ENCODE measurements around the gene ATF7. TPM values are rescaled to one million over a fixed set of nuclear protein-coding genes. Genes with fewer than 3 reads are reported as not detected.

The ATF7 gene
- total and polyA plus RNA-seq, 2 of the 13 experiments (the other 11 are each of a cell fraction or from before 2014, with no cell fraction given) = 9.6 to 16.2 TPM

GRCh38 chr12:53571295-53571694, 54.9 kb downstream of the ATF7 start:
- Histone ChIP-seq H3K4me3 (replicated peaks in 1 of 3; ENCODE audit: insufficient read depth in 1 of 3, low read depth in 2 of 3, low read length in 3 of 3) (no peak overlapping the region), H3K27me3 (ENCODE audit: control insufficient read depth in 1 of 2, insufficient read depth in 2 of 2, low read length in 2 of 2) (no peaks in the 10 kb centered on the region), H2AFZ (ENCODE audit: low read length) (no peak overlapping the region), H3K4me2 (ENCODE audit: low read depth, low read length) (no peak overlapping the region), H3K27ac (ENCODE audit: extremely low read length, insufficient read depth, low read length) (no peak overlapping the region), H3K4me1 (ENCODE audit: insufficient read depth, low read length) (no peaks in the 10 kb centered on the region), H4K20me1 (ENCODE audit: insufficient read depth, low read length) (no peaks in the 10 kb centered on the region), H3K79me2 (ENCODE audit: insufficient read depth, low read length) (no peaks in the 10 kb centered on the region), H3K9me3 (ENCODE audit: low read length) (no peaks in the 10 kb centered on the region), H3K36me3 (replicated peaks in 1 of 2; ENCODE audit: control insufficient read depth in 1 of 2, insufficient read depth in 2 of 2, low read length in 2 of 2) (peaks cover under 1 to 8% of the 10 kb centered on the region in 2 experiments; a peak in 3 of 5 replicates), H3K9ac (ENCODE audit: insufficient read depth, low read depth, low read length) (no peak overlapping the region)
- CTCF ChIA-PET (ENCODE audit: low intra/inter-chr PET ratio, low total read pairs) = no interaction called here
- in situ Hi-C loops (cut with HindIII; ENCODE audit: extremely low pct_ligation_motif_present, low pct_unique_long_range_greater_than_20kb) (no loop called here), intact Hi-C loops (cut with micrococcal nuclease; ENCODE audit: unreplicated experiment) (no loop called here)
- TF ChIP-seq MAFK (conservative IDR thresholded peaks at IDR 0.05 in 1 of 2, IDR thresholded peaks at IDR 0.05 in 1 of 2; ENCODE audit: low read length in 2 of 2) = no peak
- TF ChIP-seq PHF5A (CRISPR knock-in tag; IDR thresholded peaks at IDR 0.05; ENCODE audit: low read depth, unreplicated experiment) = no peak
- TF ChIP-seq THAP9 (CRISPR knock-in tag; IDR thresholded peaks at IDR 0.05; ENCODE audit: borderline replicate concordance) = no peak
- TF ChIP-seq ZNF503 (CRISPR knock-in tag; IDR thresholded peaks at IDR 0.05) = no peak
- TF ChIP-seq NPAS2 (CRISPR knock-in tag; IDR thresholded peaks at IDR 0.05; ENCODE audit: borderline replicate concordance) = no peak
- TF ChIP-seq ZNF639 (CRISPR knock-in tag; conservative IDR thresholded peaks at IDR 0.05) = no peak
- TF ChIP-seq THAP7 (CRISPR knock-in tag; IDR thresholded peaks at IDR 0.05) = no peak
- no peak for TF ChIP-seq RAD51 (IDR thresholded peaks at IDR 0.05; ENCODE audit: borderline replicate concordance)
- TF ChIP-seq ZNF660 (CRISPR knock-in tag; IDR thresholded peaks at IDR 0.05; ENCODE audit: borderline replicate concordance, low read depth) = no peak
- 95% methylated on average over 2 of the region's 2 CpGs for WGBS (ENCODE audit: low lambda C conversion rate)
- POLR2A ChIA-PET = no interaction called here
- no peak for FAIRE-seq
- no peak for DNase-seq (ENCODE audit: low spot score)
- BruUV-seq (replicated peaks) = no TSS peak
- no peak for ATAC-seq

Data from HepG2 (cell line).